CD4-positive, alpha-beta T cell (primary cell): ENCODE data around the gene TRIM40. TPM values are rescaled to one million over a fixed set of nuclear protein-coding genes. Genes with fewer than 3 reads are reported as not detected.
"Not testable (repeated sequence)": the region's sequence is repeated elsewhere in the genome, so short reads cannot be mapped to it uniquely, and the experiment has no call there.

Experiments used
- ATAC-seq: fragments of 200-7000 bp; cut with Tn5 transposase; one replicate; pipeline ENCODE4 v1.10.0; 2022; ENCODE audit warnings: mild to moderate bottlenecking; ENCODE audit not compliant: poor library complexity
- CTCF ChIA-PET: fragments of 350-600 bp; sonication (Branson Sonifier 250); formaldehyde crosslinking; loops from one replicate; lab custom pipeline; 2021; ENCODE audit warnings: antibody characterized with exemption, inconsistent platforms; lab: Charles Lee
- POLR2A ChIA-PET: fragments of 350-600 bp; sonication (Branson Sonifier 250); formaldehyde crosslinking; loops from one replicate; lab custom pipeline; 2021; ENCODE audit warnings: antibody characterized with exemption, inconsistent platforms; lab: Charles Lee
- DNase-seq, 14 experiments: peaks; one replicate each; pipeline ENCODE4 v3.0.0-alpha.2; 2013 to 2020; ENCODE audit warnings: mixed read lengths in 2 of 14
- H3K27ac ChIP-seq, 2 donors: one replicate each; pipeline versions ENCODE4 v1.5.1 to v1.7.0; 2013; ENCODE audit warnings: low read length in 2 of 2, low read depth in 1 of 2, mild to moderate bottlenecking in 1 of 2
- H3K27me3 ChIP-seq, 2 experiments: 1 replicate in 1 of 2; 2 replicates in 1 of 2; pipeline versions ENCODE4 v1.6.1 to v1.7.0; 2013; ENCODE audit warnings: low read length in 2 of 2, control low read depth in 1 of 2, mild to moderate bottlenecking in 1 of 2, moderate library complexity in 1 of 2; ENCODE audit not compliant: insufficient read depth in 2 of 2, control insufficient read depth in 1 of 2
- H3K36me3 ChIP-seq: one replicate; pipeline ENCODE4 v1.6.1; 2013; ENCODE audit warnings: low read length, control low read depth; ENCODE audit not compliant: insufficient read depth
- H3K4me1 ChIP-seq: one replicate; pipeline ENCODE4 v1.6.1; 2013; ENCODE audit warnings: low read length, control low read depth; ENCODE audit not compliant: insufficient read depth
- H3K4me3 ChIP-seq: one replicate; pipeline ENCODE4 v1.5.1; 2013; ENCODE audit warnings: mild to moderate bottlenecking, low read length, moderate library complexity
- H3K9me3 ChIP-seq, 2 experiments: 1 replicate in 1 of 2; 2 replicates in 1 of 2; pipeline versions ENCODE4 v1.6.1 to v1.7.0; 2013; ENCODE audit warnings: low read length in 2 of 2, mild to moderate bottlenecking in 2 of 2, control low read depth in 1 of 2, moderate library complexity in 1 of 2; ENCODE audit not compliant: control insufficient read depth in 1 of 2, insufficient read depth in 1 of 2
- H3K27ac Mint-ChIP-seq: one replicate; pipeline ENCODE4 v1.8.0; 2020; ENCODE audit warnings: mixed read lengths
- H3K27me3 Mint-ChIP-seq: one replicate; pipeline ENCODE4 v1.8.0; 2021; ENCODE audit warnings: mixed read lengths
- H3K36me3 Mint-ChIP-seq: one replicate; pipeline ENCODE4 v1.8.0; 2021; ENCODE audit warnings: low read depth, mixed read lengths
- H3K4me1 Mint-ChIP-seq: one replicate; pipeline ENCODE4 v1.8.0; 2021; ENCODE audit warnings: low read depth, mixed read lengths
- H3K4me3 Mint-ChIP-seq: one replicate; pipeline ENCODE4 v1.8.0; 2020; ENCODE audit warnings: mild to moderate bottlenecking, mixed read lengths
- H3K9me3 Mint-ChIP-seq: one replicate; pipeline ENCODE4 v1.8.0; 2020; ENCODE audit warnings: mixed read lengths
- intact Hi-C, 2 experiments: fragments of 100-400 bp; cut with DNase I in 1 of 2; cut with micrococcal nuclease in 1 of 2; formaldehyde crosslinking; loops; one replicate each; pipeline versions ENCODE4 v1.15.1 to v1.9.0; 2023 to 2025; cut with DNase I, micrococcal nuclease
- total RNA-seq, 174 experiments: library from RNA in 2 of 174; stranded (reverse) in 2 of 174; gene quantifications; one replicate each; pipeline ENCODE4 v1.2.3 and lab custom pipeline; 2021 to 2026
- TF ChIP-seq, protein P1 (sequence below): fragments of 200-600 bp; IDR thresholded peaks from one replicate; pipeline ENCODE4 v1.8.0; 2022; ENCODE audit warnings: antibody characterized with exemption, mild to moderate bottlenecking

The TRIM40 gene
- total RNA-seq, 2 experiments from 2014 or later: not detected

DNA sequence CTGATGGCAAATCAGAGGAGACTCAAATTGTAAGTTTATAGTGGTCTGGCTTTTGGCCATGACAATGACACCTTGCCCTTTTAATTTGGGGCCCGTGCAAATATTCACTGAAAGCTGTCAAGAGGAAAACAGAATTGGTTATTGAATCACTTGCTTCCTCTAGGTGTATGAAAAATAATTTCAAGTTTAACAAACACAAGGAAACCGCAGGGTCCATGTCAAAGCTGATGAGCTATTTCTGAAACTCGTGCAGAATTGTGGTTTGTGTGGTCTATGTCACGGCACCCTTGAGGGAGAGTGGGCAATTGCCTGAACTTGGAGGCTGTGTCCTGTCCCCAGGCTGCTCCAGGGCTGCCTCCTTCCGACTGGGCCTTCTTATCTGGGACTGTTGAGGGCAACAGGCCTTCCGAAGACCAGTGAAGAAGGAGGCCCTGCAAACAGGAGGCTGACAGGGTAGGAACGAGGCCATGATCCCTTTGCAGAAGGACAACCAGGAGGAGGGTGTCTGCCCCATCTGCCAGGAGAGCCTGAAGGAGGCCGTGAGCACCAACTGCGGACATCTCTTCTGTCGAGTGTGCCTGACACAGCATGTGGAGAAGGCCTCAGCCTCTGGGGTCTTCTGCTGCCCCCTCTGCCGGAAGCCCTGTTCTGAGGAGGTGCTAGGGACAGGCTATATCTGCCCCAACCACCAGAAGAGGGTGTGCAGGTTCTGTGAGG is 788 bp downstream of the TRIM40 start:
- POLR2A ChIA-PET: interaction anchor here (1.2 kb wide), 1 partner anchor 33 kb away, joined by 4 read pairs; no protein-coding TSS in a partner anchor
- Mint-ChIP-seq H3K27me3 (peaks cover 58% of the 10 kb centered on the region), H3K4me3 (no peak overlapping the region), H3K27ac (no peak overlapping the region), H3K36me3 (no peaks in the 10 kb centered on the region), H3K4me1 (no peaks in the 10 kb centered on the region), H3K9me3 (no peaks in the 10 kb centered on the region)
- CTCF ChIA-PET: interaction anchor here (8.2 kb wide), 1 partner anchor 33 kb away, joined by 198 read pairs; no protein-coding TSS in a partner anchor
- DNase-seq: no peak
- intact Hi-C loops: no loop called here
- ATAC-seq: no peak
- no peaks in the 10 kb centered on the region for H3K36me3 ChIP-seq
- no peaks in the 10 kb centered on the region for H3K9me3 ChIP-seq
- TF ChIP-seq, protein P1, sequence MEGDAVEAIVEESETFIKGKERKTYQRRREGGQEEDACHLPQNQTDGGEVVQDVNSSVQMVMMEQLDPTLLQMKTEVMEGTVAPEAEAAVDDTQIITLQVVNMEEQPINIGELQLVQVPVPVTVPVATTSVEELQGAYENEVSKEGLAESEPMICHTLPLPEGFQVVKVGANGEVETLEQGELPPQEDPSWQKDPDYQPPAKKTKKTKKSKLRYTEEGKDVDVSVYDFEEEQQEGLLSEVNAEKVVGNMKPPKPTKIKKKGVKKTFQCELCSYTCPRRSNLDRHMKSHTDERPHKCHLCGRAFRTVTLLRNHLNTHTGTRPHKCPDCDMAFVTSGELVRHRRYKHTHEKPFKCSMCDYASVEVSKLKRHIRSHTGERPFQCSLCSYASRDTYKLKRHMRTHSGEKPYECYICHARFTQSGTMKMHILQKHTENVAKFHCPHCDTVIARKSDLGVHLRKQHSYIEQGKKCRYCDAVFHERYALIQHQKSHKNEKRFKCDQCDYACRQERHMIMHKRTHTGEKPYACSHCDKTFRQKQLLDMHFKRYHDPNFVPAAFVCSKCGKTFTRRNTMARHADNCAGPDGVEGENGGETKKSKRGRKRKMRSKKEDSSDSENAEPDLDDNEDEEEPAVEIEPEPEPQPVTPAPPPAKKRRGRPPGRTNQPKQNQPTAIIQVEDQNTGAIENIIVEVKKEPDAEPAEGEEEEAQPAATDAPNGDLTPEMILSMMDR: no peak
- H3K4me1 ChIP-seq: no peaks in the 10 kb centered on the region
- H3K27me3 ChIP-seq: peaks cover 13 to 18% of the 10 kb centered on the region in 2 experiments
- H3K4me3 ChIP-seq: no peak overlapping the region
- H3K27ac ChIP-seq: no peak overlapping the region

DNA sequence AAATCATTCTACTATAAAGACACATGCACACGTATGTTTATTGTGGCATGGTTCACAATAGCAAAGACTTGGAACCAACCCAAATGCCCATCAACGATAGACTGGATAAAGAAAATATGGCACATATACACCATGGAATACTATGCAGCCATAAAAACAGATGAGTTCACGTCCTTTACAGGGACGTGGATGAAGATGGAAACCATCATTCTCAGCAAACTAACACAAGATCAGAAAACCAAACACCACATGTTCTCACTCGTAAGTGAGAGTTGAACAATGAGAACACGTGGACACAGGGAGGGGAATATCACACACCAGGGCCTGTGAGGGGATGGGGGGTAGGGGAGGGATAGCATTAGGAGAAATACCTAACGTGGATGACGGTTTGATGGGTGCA is 4.3 kb downstream of the TRIM40 start:
- CTCF ChIA-PET: interaction anchor here (1.6 kb wide), 1 partner anchor 9 kb away, joined by 8 read pairs; no protein-coding TSS in a partner anchor
- H3K4me1 Mint-ChIP-seq, H3K27ac Mint-ChIP-seq, H3K4me1 ChIP-seq, H3K4me3 ChIP-seq, H3K9me3 ChIP-seq, intact Hi-C loops, DNase-seq, ATAC-seq, H3K36me3 Mint-ChIP-seq, H3K27ac ChIP-seq, H3K36me3 ChIP-seq, POLR2A ChIA-PET, H3K4me3 Mint-ChIP-seq, H3K9me3 Mint-ChIP-seq, H3K27me3 ChIP-seq: not testable (repeated sequence)
- peaks cover 69% of the 10 kb centered on the region for H3K27me3 Mint-ChIP-seq

GRCh38 chr6:30142665-30143064 is 6.7 kb downstream of the TRIM40 start:
- no peaks in the 10 kb centered on the region for H3K36me3 ChIP-seq
- DNase-seq: no peak
- CTCF ChIA-PET: interaction anchor here (1.3 kb wide), 1 partner anchor 11 kb away, joined by 3 read pairs; no protein-coding TSS in a partner anchor

More at GRCh38 chr6:30142665-30143064, 6.7 kb downstream of the TRIM40 start:
- POLR2A ChIA-PET: no interaction called here
- H3K4me1 ChIP-seq: no peaks in the 10 kb centered on the region
- H3K27ac Mint-ChIP-seq: no peak overlapping the region
- ATAC-seq: no peak
- peaks cover 73% of the 10 kb centered on the region for H3K27me3 Mint-ChIP-seq
- H3K9me3 Mint-ChIP-seq: no peaks in the 10 kb centered on the region
- H3K36me3 Mint-ChIP-seq: no peaks in the 10 kb centered on the region
- intact Hi-C loops: no loop called here
- peaks cover 0 to 7% of the 10 kb centered on the region in 2 experiments for H3K27me3 ChIP-seq
- TF ChIP-seq, protein P1: no peak
- H3K4me3 ChIP-seq: no peak overlapping the region
- H3K9me3 ChIP-seq: no peaks in the 10 kb centered on the region
- no peaks in the 10 kb centered on the region for H3K4me1 Mint-ChIP-seq
- H3K4me3 Mint-ChIP-seq: no peak overlapping the region
- H3K27ac ChIP-seq: no peak overlapping the region
